ENCODE data around the gene REEP1.

- TF ChIP-seq CTCF (IDR thresholded peaks at IDR 0.05; ENCODE audit: control extremely low read depth in 1 of 3, insufficient read depth in 1 of 3, low read depth in 1 of 3, low read length in 3 of 3) (no peak), EZH2 (IDR thresholded peaks at IDR 0.05; ENCODE audit: low read depth, low read length, severe bottlenecking) (no peak), RFX5 (IDR thresholded peaks at IDR 0.05; ENCODE audit: borderline replicate concordance, low read depth, low read length) (no peak), POLR2A (IDR thresholded peaks at IDR 0.05; ENCODE audit: control extremely low read depth in 1 of 2, low read depth in 2 of 2, low read length in 2 of 2) (no peak), SP1 (IDR thresholded peaks at IDR 0.05; ENCODE audit: low read depth, low read length) (no peak), CEBPB (IDR thresholded peaks at IDR 0.05; ENCODE audit: low read depth, low read length) (no peak)
Measured at GRCh38 chr2:86241611-86242010, 95.8 kb downstream of the REEP1 start.

Measured in H1 (cell line).